RWPE1 (cell line): Measurements from ENCODE around the gene DPP8.

Source experiments
- CTCF ChIA-PET: fragments of 350-600 bp; sonication (Branson Sonifier 250); formaldehyde crosslinking; extraction: SDS; loops from one replicate; lab custom pipeline; 2021; lab: Yijun Ruan, JAX
- POLR2A ChIA-PET: fragments of 400-600 bp; formaldehyde crosslinking; extraction: SDS; loops from one replicate; lab custom pipeline; 2020; ENCODE audit warnings: antibody characterized with exemption; ENCODE audit not compliant: low non-redundant PET; lab: Yijun Ruan, JAX
- DNase-seq: peaks from one replicate; pipeline ENCODE4 v3.0.0; 2012; ENCODE audit warnings: low spot score
- H3K27ac ChIP-seq: fragments of 450-650 bp; 2 replicates; pipeline ENCODE4 v1.5.1; 2017
- CTCF ChIP-seq: fragments of 450-650 bp; conservative IDR thresholded peaks from 2 replicates; pipeline ENCODE4 v1.5.1; 2017; ENCODE audit warnings: low read depth, mild to moderate bottlenecking

DPP8 gene

GRCh38 chr15:65450556-65450955 lies 66.9 kb downstream of the DPP8 start:
- ChIA-PET POLR2A (no interaction called here), CTCF (interaction anchor here (0.7 kb wide), 1 partner anchor 15 kb away, joined by 3 read pairs; no protein-coding TSS in a partner anchor)
- no peak for DNase-seq
- H3K27ac ChIP-seq, result no peak overlapping the region
- no peak for TF ChIP-seq CTCF

GRCh38 chr15:65447145-65447544 lies 70.3 kb downstream of the DPP8 start:
- ChIA-PET CTCF (no interaction called here), POLR2A (interaction anchor here (0.6 kb wide), 1 partner anchor 392 kb away, joined by 4 read pairs; no protein-coding TSS in a partner anchor)
- H3K27ac ChIP-seq, result no peak overlapping the region
- no peak for TF ChIP-seq CTCF
- no peak for DNase-seq

- POLR2A ChIA-PET, result no interaction called here
- TF ChIP-seq CTCF, result no peak
- DNase-seq, result no peak
- no peak overlapping the region for H3K27ac ChIP-seq
- CTCF ChIA-PET, result interaction anchor here (1.1 to 1.2 kb wide), 3 partner anchors 12 to 145 kb away, joined by 3 read pairs; partner anchors contain the start of gene IGDCC4
These were observed 83.3 kb downstream of the DPP8 start for GRCh38 chr15:65434201-65434600.

- no peak for DNase-seq
- TF ChIP-seq CTCF, result no peak
- ChIA-PET CTCF (no interaction called here), POLR2A (no interaction called here)
- no peak overlapping the region for H3K27ac ChIP-seq
These were observed 85.8 kb downstream of the DPP8 start for GRCh38 chr15:65431731-65432130.

DNA sequence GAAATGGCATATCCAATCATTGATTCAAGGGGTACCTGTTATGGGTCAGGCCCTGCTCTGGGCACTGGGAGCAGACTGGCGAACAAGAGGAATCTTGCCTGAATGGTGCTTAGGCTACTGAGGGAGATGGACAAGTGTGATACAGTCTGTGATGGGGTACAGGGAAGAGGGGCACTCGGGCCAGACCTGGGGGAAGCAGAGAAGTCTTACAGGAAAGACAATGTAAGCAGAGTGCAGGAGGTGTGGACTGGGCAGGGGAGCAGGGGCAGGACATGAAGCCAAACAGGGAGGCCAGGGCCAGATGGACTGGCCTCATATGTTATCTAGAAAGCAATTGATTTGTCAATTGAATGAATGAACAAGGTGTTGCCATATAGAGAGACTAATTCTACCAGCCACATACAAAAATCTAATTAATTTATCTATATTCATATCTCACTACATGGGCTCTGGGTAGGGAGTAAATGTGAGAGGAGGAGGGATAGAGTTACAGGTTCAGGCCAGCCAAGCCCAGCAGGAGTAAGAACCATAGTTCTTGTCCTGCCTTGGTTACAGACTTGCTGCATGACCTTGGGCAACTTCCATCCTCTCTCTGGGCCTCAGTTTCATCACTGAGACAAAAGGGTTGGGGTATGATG lies 91.2 kb downstream of the DPP8 start:
- no peak for DNase-seq
- no peak for TF ChIP-seq CTCF
- no peak overlapping the region for H3K27ac ChIP-seq
- ChIA-PET CTCF (no interaction called here), POLR2A (no interaction called here)

DNA sequence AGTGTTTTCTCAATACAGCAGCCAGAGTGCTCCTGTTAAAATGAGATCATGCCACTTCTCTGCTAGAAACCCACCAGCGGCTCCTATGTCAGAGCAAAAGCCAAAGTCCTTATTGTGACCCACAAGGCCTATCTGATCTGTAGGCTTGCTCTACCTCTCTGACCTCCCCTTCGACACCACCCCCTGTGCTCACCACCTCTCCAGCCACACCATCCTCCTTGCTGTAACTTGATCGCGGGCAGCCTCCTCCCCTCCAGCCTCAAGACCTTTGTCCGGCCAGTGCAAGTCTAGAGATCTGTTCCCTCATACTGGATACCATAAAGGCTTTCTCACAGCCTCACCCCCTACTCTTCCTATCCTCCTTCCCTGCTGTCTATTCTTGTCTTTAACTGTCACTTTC lies 92.8 kb downstream of the DPP8 start:
- TF ChIP-seq CTCF, result no peak
- ChIA-PET CTCF (interaction anchor here (0.6 kb wide), 1 partner anchor 22 kb away, joined by 3 read pairs; no protein-coding TSS in a partner anchor), POLR2A (interaction anchor here (0.7 kb wide), 1 partner anchor 14 kb away, joined by 3 read pairs; no protein-coding TSS in a partner anchor)
- no peak overlapping the region for H3K27ac ChIP-seq
- no peak for DNase-seq
